ENCODE results near the gene SLC6A7. TPM values are rescaled to one million over a fixed set of nuclear protein-coding genes. Genes with fewer than 3 reads are reported as not detected.

Gene SLC6A7
- total RNA-seq, 1 donor from 2014 or later = not detected

GRCh38 chr5:150143350-150144245 lies 46.3 kb upstream of the SLC6A7 start:
- ATAC-seq (ENCODE audit: low read depth) (no peak), DNase-seq (no peak)
- ChIA-PET POLR2A (no interaction called here), CTCF (no interaction called here)
- Mint-ChIP-seq H3K36me3 (ENCODE audit: low read depth) (no peaks in the 10 kb centered on the region), H3K4me1 (no peaks in the 10 kb centered on the region), H3K27ac (no peak overlapping the region), H3K4me3 (no peak overlapping the region), H3K27me3 (no peaks in the 10 kb centered on the region), H3K9me3 (no peaks in the 10 kb centered on the region)
- no peak for TF ChIP-seq CTCF (IDR thresholded peaks at IDR 0.05)
- intact Hi-C loops (cut with micrococcal nuclease) = no loop called here

GRCh38 chr5:150144246-150144801 lies 45.5 kb upstream of the SLC6A7 start:
- no peak overlapping the region for H3K27ac Mint-ChIP-seq
- CTCF ChIA-PET = no interaction called here

GRCh38 chr5:150144879-150145278 lies 45.0 kb upstream of the SLC6A7 start:
- Mint-ChIP-seq H3K27me3 (no peaks in the 10 kb centered on the region), H3K4me3 (no peak overlapping the region), H3K9me3 (no peaks in the 10 kb centered on the region), H3K36me3 (ENCODE audit: low read depth) (no peaks in the 10 kb centered on the region), H3K4me1 (no peaks in the 10 kb centered on the region), H3K27ac (no peak overlapping the region)
- intact Hi-C loops (cut with micrococcal nuclease) = no loop called here
- TF ChIP-seq CTCF (IDR thresholded peaks at IDR 0.05) = no peak
- ChIA-PET POLR2A (no interaction called here), CTCF (no interaction called here)
- DNase-seq (no peak), ATAC-seq (ENCODE audit: low read depth) (no peak)

More at GRCh38 chr5:150144246-150144801, 45.5 kb upstream of the SLC6A7 start:
- H3K36me3 Mint-ChIP-seq (ENCODE audit: low read depth) = no peaks in the 10 kb centered on the region
- H3K9me3 Mint-ChIP-seq = no peaks in the 10 kb centered on the region
- H3K27me3 Mint-ChIP-seq = no peaks in the 10 kb centered on the region
- intact Hi-C loops (cut with micrococcal nuclease) = no loop called here
- no peak for TF ChIP-seq CTCF (IDR thresholded peaks at IDR 0.05)
- ATAC-seq (ENCODE audit: low read depth) (no peak), DNase-seq (no peak)
- H3K4me1 Mint-ChIP-seq = no peaks in the 10 kb centered on the region
- POLR2A ChIA-PET = no interaction called here
- H3K4me3 Mint-ChIP-seq = no peak overlapping the region

- DNase-seq (no peak), ATAC-seq (ENCODE audit: low read depth) (no peak)
- H3K4me1 Mint-ChIP-seq = no peaks in the 10 kb centered on the region
- CTCF ChIA-PET = no interaction called here
- H3K27ac Mint-ChIP-seq = no peak overlapping the region
- no peaks in the 10 kb centered on the region for H3K36me3 Mint-ChIP-seq (ENCODE audit: low read depth)
- no peak for TF ChIP-seq CTCF (IDR thresholded peaks at IDR 0.05)
- H3K27me3 Mint-ChIP-seq = no peaks in the 10 kb centered on the region
- no peak overlapping the region for H3K4me3 Mint-ChIP-seq
- intact Hi-C loops (cut with micrococcal nuclease) = no loop called here
- H3K9me3 Mint-ChIP-seq = no peaks in the 10 kb centered on the region
- POLR2A ChIA-PET = no interaction called here
These were observed 43.6 kb upstream of the SLC6A7 start for GRCh38 chr5:150146235-150146634.

GRCh38 chr5:150146862-150147601 lies 42.8 kb upstream of the SLC6A7 start:
- Mint-ChIP-seq H3K27me3 (no peaks in the 10 kb centered on the region), H3K27ac (no peak overlapping the region), H3K4me1 (no peaks in the 10 kb centered on the region), H3K9me3 (no peaks in the 10 kb centered on the region), H3K36me3 (ENCODE audit: low read depth) (no peaks in the 10 kb centered on the region), H3K4me3 (no peak overlapping the region)
- CTCF ChIA-PET = no interaction called here
- intact Hi-C loops (cut with micrococcal nuclease) = no loop called here
- POLR2A ChIA-PET = no interaction called here
- TF ChIP-seq CTCF (IDR thresholded peaks at IDR 0.05) = no peak
- no peak for ATAC-seq (ENCODE audit: low read depth)
- DNase-seq = no peak
